C4-2B (cell line): ENCODE measurements around the gene CAPRIN1.

ENCODE experiments used
- H3K27ac ChIP-seq: fragments of 450-650 bp; 2 replicates; pipeline ENCODE4 v1.5.1; 2017
- ZFX ChIP-seq: fragments of 450-650 bp; IDR thresholded peaks from 2 replicates; pipeline ENCODE4 v1.6.1; 2017
- TF ChIP-seq, protein P1 (sequence below): fragments of 450-650 bp; conservative IDR thresholded peaks from 2 replicates; pipeline ENCODE4 v1.5.1; 2017; ENCODE audit warnings: mild to moderate bottlenecking

CAPRIN1 gene, protein sequence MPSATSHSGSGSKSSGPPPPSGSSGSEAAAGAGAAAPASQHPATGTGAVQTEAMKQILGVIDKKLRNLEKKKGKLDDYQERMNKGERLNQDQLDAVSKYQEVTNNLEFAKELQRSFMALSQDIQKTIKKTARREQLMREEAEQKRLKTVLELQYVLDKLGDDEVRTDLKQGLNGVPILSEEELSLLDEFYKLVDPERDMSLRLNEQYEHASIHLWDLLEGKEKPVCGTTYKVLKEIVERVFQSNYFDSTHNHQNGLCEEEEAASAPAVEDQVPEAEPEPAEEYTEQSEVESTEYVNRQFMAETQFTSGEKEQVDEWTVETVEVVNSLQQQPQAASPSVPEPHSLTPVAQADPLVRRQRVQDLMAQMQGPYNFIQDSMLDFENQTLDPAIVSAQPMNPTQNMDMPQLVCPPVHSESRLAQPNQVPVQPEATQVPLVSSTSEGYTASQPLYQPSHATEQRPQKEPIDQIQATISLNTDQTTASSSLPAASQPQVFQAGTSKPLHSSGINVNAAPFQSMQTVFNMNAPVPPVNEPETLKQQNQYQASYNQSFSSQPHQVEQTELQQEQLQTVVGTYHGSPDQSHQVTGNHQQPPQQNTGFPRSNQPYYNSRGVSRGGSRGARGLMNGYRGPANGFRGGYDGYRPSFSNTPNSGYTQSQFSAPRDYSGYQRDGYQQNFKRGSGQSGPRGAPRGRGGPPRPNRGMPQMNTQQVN

GRCh38 chr11:34051349-34052035 is at the start of gene CAPRIN1:
Gene CAPRIN1, plus strand, starts transcription at chr11:34051731. Its CDS starts 690 bp downstream, at chr11:34052421.
- TF ChIP-seq, protein P1, sequence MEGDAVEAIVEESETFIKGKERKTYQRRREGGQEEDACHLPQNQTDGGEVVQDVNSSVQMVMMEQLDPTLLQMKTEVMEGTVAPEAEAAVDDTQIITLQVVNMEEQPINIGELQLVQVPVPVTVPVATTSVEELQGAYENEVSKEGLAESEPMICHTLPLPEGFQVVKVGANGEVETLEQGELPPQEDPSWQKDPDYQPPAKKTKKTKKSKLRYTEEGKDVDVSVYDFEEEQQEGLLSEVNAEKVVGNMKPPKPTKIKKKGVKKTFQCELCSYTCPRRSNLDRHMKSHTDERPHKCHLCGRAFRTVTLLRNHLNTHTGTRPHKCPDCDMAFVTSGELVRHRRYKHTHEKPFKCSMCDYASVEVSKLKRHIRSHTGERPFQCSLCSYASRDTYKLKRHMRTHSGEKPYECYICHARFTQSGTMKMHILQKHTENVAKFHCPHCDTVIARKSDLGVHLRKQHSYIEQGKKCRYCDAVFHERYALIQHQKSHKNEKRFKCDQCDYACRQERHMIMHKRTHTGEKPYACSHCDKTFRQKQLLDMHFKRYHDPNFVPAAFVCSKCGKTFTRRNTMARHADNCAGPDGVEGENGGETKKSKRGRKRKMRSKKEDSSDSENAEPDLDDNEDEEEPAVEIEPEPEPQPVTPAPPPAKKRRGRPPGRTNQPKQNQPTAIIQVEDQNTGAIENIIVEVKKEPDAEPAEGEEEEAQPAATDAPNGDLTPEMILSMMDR: no peak
- TF ChIP-seq ZFX: peak; percentile 49

DNA sequence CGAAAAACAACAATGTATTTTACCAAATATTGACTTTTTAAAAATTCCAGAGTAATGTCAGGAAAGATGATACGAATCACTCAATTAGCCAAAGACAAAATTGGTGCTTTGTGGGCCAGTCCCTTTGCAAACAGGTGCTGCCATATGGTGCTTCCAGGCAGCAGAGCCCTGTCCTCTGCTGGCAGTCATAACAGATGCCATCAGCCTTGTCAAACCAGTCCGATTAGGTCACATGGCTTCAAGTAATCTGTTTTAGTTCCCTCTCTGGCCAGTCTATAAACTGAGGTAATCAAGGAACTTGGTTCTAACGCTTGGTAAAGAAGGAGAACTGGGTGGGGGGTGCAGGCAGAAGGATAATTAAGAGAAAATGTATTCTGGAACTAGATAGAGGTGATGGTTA is 49.1 kb upstream of the CAPRIN1 start:
- peak overlapping the region; percentile 38 for H3K27ac ChIP-seq
- TF ChIP-seq ZFX: no peak
- TF ChIP-seq, protein P1: no peak

More at GRCh38 chr11:34051349-34052035, at the start of gene CAPRIN1:
- H3K27ac ChIP-seq: peak within 1 kb of the TSS; percentile 98

- no peak overlapping the region for H3K27ac ChIP-seq
- TF ChIP-seq, protein P1: no peak
- no peak for TF ChIP-seq ZFX
Measured at GRCh38 chr11:34004236-34004635, 47.3 kb upstream of the CAPRIN1 start.

GRCh38 chr11:34006876-34007275 is 44.7 kb upstream of the CAPRIN1 start:
- TF ChIP-seq, protein P1: no peak
- no peak for TF ChIP-seq ZFX
- no peak overlapping the region for H3K27ac ChIP-seq

DNA sequence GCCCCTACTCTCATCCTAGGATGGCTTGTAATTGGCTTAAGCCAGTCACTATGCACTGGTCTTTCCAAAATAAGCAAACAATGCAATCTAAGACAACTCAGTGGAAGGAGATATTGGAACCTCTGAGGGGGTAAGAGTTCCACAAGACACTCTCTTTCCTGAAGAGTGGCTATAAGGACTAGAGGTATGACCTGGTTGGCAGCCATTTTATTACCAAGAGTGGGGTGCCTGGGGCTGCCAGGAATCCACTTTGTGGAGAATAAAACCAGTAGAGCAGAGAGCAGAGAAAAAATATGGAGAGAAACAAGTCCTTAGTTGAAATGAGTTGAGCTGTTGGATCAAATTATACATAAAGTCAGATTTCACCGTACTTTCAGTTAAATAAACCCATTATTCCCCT is 38.8 kb upstream of the CAPRIN1 start:
- TF ChIP-seq, protein P1: no peak
- TF ChIP-seq ZFX: no peak
- H3K27ac ChIP-seq: no peak overlapping the region

GRCh38 chr11:34013898-34014571 is 37.5 kb upstream of the CAPRIN1 start:
- TF ChIP-seq ZFX: no peak
- TF ChIP-seq, protein P1: no peak
- H3K27ac ChIP-seq: no peak overlapping the region
